Breast epithelium (tissue), 4 donors: Measurements from ENCODE around the gene CHMP1A. TPM values are rescaled to one million over a fixed set of nuclear protein-coding genes. Genes with fewer than 3 reads are reported as not detected.

ENCODE experiments used
- DNase-seq, 2 donors: peaks; one replicate each; pipeline ENCODE4 v3.0.0-alpha.2; 2019; ENCODE audit warnings: low spot score in 2 of 2
- H3K27ac ChIP-seq, 2 donors: fragments of 200-600 bp; sonication (generic) in 1 of 2; one replicate each; pipeline ENCODE4 v1.5.1; 2016 to 2019; ENCODE audit warnings: mild to moderate bottlenecking in 1 of 2
- H3K27me3 ChIP-seq, 2 donors: fragments of 200-600 bp; sonication (generic) in 1 of 2; one replicate each; pipeline versions ENCODE4 v1.5.1 to v1.6.0; 2017 to 2019; ENCODE audit warnings: control low read depth in 1 of 2, mild to moderate bottlenecking in 1 of 2
- H3K36me3 ChIP-seq: fragments of 200-600 bp; one replicate; pipeline ENCODE4 v1.5.1; 2019
- H3K4me1 ChIP-seq, 2 donors: fragments of 200-600 bp; sonication (generic); one replicate each; pipeline ENCODE4 v1.5.1; 2016 to 2019; ENCODE audit warnings: control low read depth in 1 of 2
- H3K4me3 ChIP-seq, 3 donors: fragments of 200-600 bp; sonication (generic); 1 replicate in 2 of 3; 2 replicates in 1 of 3; pipeline ENCODE4 v1.5.1; 2016 to 2019; ENCODE audit warnings: mild to moderate bottlenecking in 3 of 3, moderate library complexity in 2 of 3
- H3K9me3 ChIP-seq, 2 donors: fragments of 200-600 bp; sonication (generic) in 1 of 2; one replicate each; pipeline ENCODE4 v1.5.1; 2016 to 2019; ENCODE audit warnings: control low read depth in 1 of 2
- CTCF ChIP-seq, 3 donors: fragments of 450-650 bp; IDR thresholded peaks; one replicate each; pipeline ENCODE4 v1.5.1; 2016 to 2017; ENCODE audit warnings: antibody characterized with exemption in 3 of 3, mild to moderate bottlenecking in 3 of 3, moderate library complexity in 3 of 3
- POLR2A ChIP-seq: fragments of 450-650 bp; IDR thresholded peaks from one replicate; pipeline ENCODE4 v1.6.1; 2016; ENCODE audit warnings: antibody characterized with exemption, mild to moderate bottlenecking, moderate library complexity
- POLR2AphosphoS5 ChIP-seq, 3 donors: sonication (generic); formaldehyde crosslinking; IDR thresholded peaks; one replicate each; pipeline ENCODE4 v1.6.1; 2017; ENCODE audit warnings: antibody characterized with exemption in 3 of 3
- intact Hi-C: fragments of 100-400 bp; cut with DNase I; formaldehyde crosslinking; loops from one replicate; pipeline ENCODE4 v1.15.1; 2023; ENCODE audit warnings: low total_unique reads
- total RNA-seq, 3 donors: library from RNA; depleted of rRNA; stranded (reverse); fragments of >200 nt; gene quantifications; one replicate each; pipeline ENCODE4 v1.1.0, GENCODE V29; 2016

CHMP1A gene
- total RNA-seq, 3 donors from 2014 or later: 67.5 to 100.0 (median 86.2) TPM

GRCh38 chr16:89653656-89654295, 3.7 kb downstream of the CHMP1A start:
- Histone ChIP-seq H3K9me3 (no peaks in the 10 kb centered on the region), H3K27ac (no peak overlapping the region), H3K36me3 (no peaks in the 10 kb centered on the region), H3K27me3 (no peaks in the 10 kb centered on the region), H3K4me1 (peaks cover 2 to 6% of the 10 kb centered on the region in 2 donors), H3K4me3 (no peak overlapping the region)
- TF ChIP-seq POLR2A: no peak
- no peak for TF ChIP-seq CTCF (IDR thresholded peaks at IDR 0.05)
- no peak for TF ChIP-seq POLR2AphosphoS5 (IDR thresholded peaks at IDR 0.05)
- DNase-seq: no peak
- intact Hi-C loops: no loop called here

GRCh38 chr16:89651584-89651983, 5.9 kb downstream of the CHMP1A start:
- Histone ChIP-seq H3K4me1 (no peaks in the 10 kb centered on the region), H3K9me3 (no peaks in the 10 kb centered on the region), H3K27me3 (no peaks in the 10 kb centered on the region), H3K36me3 (no peaks in the 10 kb centered on the region), H3K27ac (no peak overlapping the region), H3K4me3 (no peak overlapping the region)
- intact Hi-C loops: no loop called here
- TF ChIP-seq CTCF (IDR thresholded peaks at IDR 0.05) (no peak), POLR2AphosphoS5 (IDR thresholded peaks at IDR 0.05) (no peak), POLR2A (no peak)
- DNase-seq: no peak

- Histone ChIP-seq H3K9me3 (no peaks in the 10 kb centered on the region), H3K4me3 (no peak overlapping the region), H3K4me1 (no peaks in the 10 kb centered on the region), H3K27me3 (no peaks in the 10 kb centered on the region), H3K27ac (no peak overlapping the region), H3K36me3 (no peaks in the 10 kb centered on the region)
- no peak for TF ChIP-seq POLR2A
- TF ChIP-seq POLR2AphosphoS5 (IDR thresholded peaks at IDR 0.05): no peak
- no peak for TF ChIP-seq CTCF (IDR thresholded peaks at IDR 0.05)
- intact Hi-C loops: no loop called here
- DNase-seq: no peak
Measured at GRCh38 chr16:89646906-89647305, 10.6 kb downstream of the CHMP1A start.

- no peaks in the 10 kb centered on the region for H3K27me3 ChIP-seq
- H3K4me3 ChIP-seq: no peak overlapping the region
- TF ChIP-seq CTCF (IDR thresholded peaks at IDR 0.05) (no peak), POLR2A (no peak), POLR2AphosphoS5 (IDR thresholded peaks at IDR 0.05) (no peak)
- intact Hi-C loops: no loop called here
- no peak for DNase-seq
- H3K27ac ChIP-seq: no peak overlapping the region
- no peaks in the 10 kb centered on the region for H3K36me3 ChIP-seq
- H3K4me1 ChIP-seq: no peaks in the 10 kb centered on the region
- no peaks in the 10 kb centered on the region for H3K9me3 ChIP-seq
Measured at GRCh38 chr16:89646270-89646669, 11.2 kb downstream of the CHMP1A start.

- no peak overlapping the region for H3K4me3 ChIP-seq
- DNase-seq: no peak
- H3K36me3 ChIP-seq: no peaks in the 10 kb centered on the region
- H3K27me3 ChIP-seq: no peaks in the 10 kb centered on the region
- TF ChIP-seq POLR2A (no peak), CTCF (IDR thresholded peaks at IDR 0.05) (no peak), POLR2AphosphoS5 (IDR thresholded peaks at IDR 0.05) (no peak)
- intact Hi-C loops: no loop called here
- peaks cover 0 to 4% of the 10 kb centered on the region in 2 donors for H3K4me1 ChIP-seq
- H3K27ac ChIP-seq: no peak overlapping the region
- no peaks in the 10 kb centered on the region for H3K9me3 ChIP-seq
Measured at GRCh38 chr16:89645122-89645521, 12.4 kb downstream of the CHMP1A start.
